K562 (cell line): ENCODE measurements around the gene PDCD10. TPM values are rescaled to one million over a fixed set of nuclear protein-coding genes. Genes with fewer than 3 reads are reported as not detected.

Experiments
- ATAC-seq: fragments of 200-7000 bp; cut with Tn5 transposase; 3 replicates; pipeline ENCODE4 v1.9.1; 2020; ENCODE audit warnings: moderate library complexity
- BruUV-seq: library from RNA; stranded (reverse); fragments of 400-500 nt; replicated peaks from 2 replicates; lab custom pipeline; 2021; lab: Mats Ljungman, UMichigan
- CTCF ChIA-PET: fragments of 300-600 bp; formaldehyde crosslinking; extraction: SDS; loops from one replicate; lab custom pipeline; 2021; ENCODE audit warnings: low intra/inter-chr PET ratio; lab: Yijun Ruan, JAX
- POLR2A ChIA-PET: fragments of 300-600, 350-650 bp; sonication (Branson Sonifier 250); formaldehyde crosslinking; extraction: SDS; loops from one replicate; lab custom pipeline; 2021; ENCODE audit warnings: antibody characterized with exemption, inconsistent platforms; lab: Yijun Ruan, JAX
- DNase-seq, 4 experiments: peaks; one replicate each; pipeline versions ENCODE4 v3.0.0 to v3.0.0-alpha.2; 2011 to 2018; ENCODE audit warnings: low spot score in 3 of 4, mixed read lengths in 3 of 4; ENCODE audit errors: extremely low read depth in 1 of 4
- FAIRE-seq: peaks from 2 replicates; lab custom pipeline; 2011; peaks lifted over from hg19 to GRCh38; lab: Jason Lieb, UNC
- H2AFZ ChIP-seq: 2 replicates; pipeline ENCODE4 v1.6.0; 2011; ENCODE audit warnings: low read depth, low read length, control low read depth, inconsistent platforms
- H3K27ac ChIP-seq: fragments of 200-600 bp; 3 replicates; pipeline ENCODE4 v1.8.0; 2011; ENCODE audit warnings: low read depth, mild to moderate bottlenecking, control low read depth, inconsistent platforms, low read length, moderate library complexity, mixed read lengths; ENCODE audit errors: extremely low read depth
- H3K27me3 ChIP-seq, 2 experiments: fragments of 300-600 bp in 1 of 2; 2 replicates in 1 of 2; 3 replicates in 1 of 2; pipeline versions ENCODE4 v1.6.0 to v1.8.0; 2011; ENCODE audit warnings: inconsistent platforms in 2 of 2, low read length in 2 of 2, mild to moderate bottlenecking in 1 of 2, mixed read lengths in 1 of 2, moderate library complexity in 1 of 2; ENCODE audit not compliant: control insufficient read depth in 2 of 2, insufficient read depth in 2 of 2
- H3K36me3 ChIP-seq: fragments of 300-600 bp; 3 replicates; pipeline ENCODE4 v1.8.0; 2011; ENCODE audit warnings: mild to moderate bottlenecking, low read length, inconsistent platforms; ENCODE audit not compliant: control insufficient read depth, insufficient read depth
- H3K4me1 ChIP-seq, 2 experiments: fragments of 200-600 bp in 1 of 2; replicated peaks in 1 of 2; 2 replicates in 1 of 2; 3 replicates in 1 of 2; pipeline versions ENCODE4 v1.5.1 to v1.8.0; 2011; ENCODE audit warnings: inconsistent platforms in 2 of 2, low read length in 2 of 2, mild to moderate bottlenecking in 1 of 2, mixed read lengths in 1 of 2, moderate library complexity in 1 of 2; ENCODE audit not compliant: control insufficient read depth in 2 of 2, insufficient read depth in 2 of 2
- H3K4me2 ChIP-seq: 2 replicates; pipeline ENCODE4 v1.6.1; 2011; ENCODE audit warnings: low read length, control low read depth, inconsistent platforms, mixed read lengths; ENCODE audit not compliant: insufficient read depth
- H3K4me3 ChIP-seq: fragments of 200-600 bp; sonication (generic), shearing (Covaris generic); 2 replicates; pipeline ENCODE4 v1.5.1; 2016; ENCODE audit warnings: control low read depth, inconsistent platforms
- H3K79me2 ChIP-seq: fragments of 200-600 bp; 3 replicates; pipeline ENCODE4 v1.8.0; 2011; ENCODE audit warnings: low read length, inconsistent platforms; ENCODE audit not compliant: control insufficient read depth, insufficient read depth
- H3K9ac ChIP-seq, 2 experiments: 2 replicates each; pipeline versions ENCODE4 v1.6.0 to v1.6.1; 2011; ENCODE audit warnings: low read depth in 2 of 2, low read length in 2 of 2, control low read depth in 1 of 2, inconsistent platforms in 1 of 2, mild to moderate bottlenecking in 1 of 2, mixed read lengths in 1 of 2; ENCODE audit not compliant: insufficient read depth in 1 of 2
- H3K9me1 ChIP-seq: one replicate; pipeline ENCODE4 v1.6.0; 2011; ENCODE audit warnings: inconsistent platforms, mild to moderate bottlenecking, low read length, moderate library complexity; ENCODE audit not compliant: control insufficient read depth, insufficient read depth
- H3K9me3 ChIP-seq: replicated peaks from 2 replicates; pipeline ENCODE4 v1.5.1; 2011; ENCODE audit warnings: low read depth, low read length, inconsistent platforms; ENCODE audit not compliant: control insufficient read depth, insufficient read depth
- H4K20me1 ChIP-seq: replicated peaks from 2 replicates; pipeline ENCODE4 v1.6.1; 2011; ENCODE audit warnings: low read length, inconsistent platforms, mixed read lengths; ENCODE audit not compliant: control insufficient read depth, insufficient read depth
- CHD2 ChIP-seq: IDR thresholded peaks from 2 replicates; pipeline ENCODE4 v1.6.1; 2011; ENCODE audit warnings: low read depth, low read length
- E4F1 ChIP-seq: fragments of 250-450 bp; sonication (Bioruptor Pico); IDR thresholded peaks from 2 replicates; pipeline ENCODE4 v1.5.0; 2021; ENCODE audit warnings: mild to moderate bottlenecking, borderline replicate concordance
- ELF4 ChIP-seq: fragments of 450-650 bp; formaldehyde crosslinking; IDR thresholded peaks from 2 replicates; pipeline ENCODE4 v1.4.0; 2022; ENCODE audit warnings: missing genetic modification characterization
- FOXJ3 ChIP-seq: sonication (generic); formaldehyde crosslinking; IDR thresholded peaks from 2 replicates; pipeline ENCODE4 v1.4.0; 2020; ENCODE audit warnings: mild to moderate bottlenecking, missing genetic modification reagents
- MLX ChIP-seq, 2 experiments: fragments of 450-650 bp in 1 of 2; sonication (generic) in 1 of 2; formaldehyde crosslinking; conservative IDR thresholded peaks; 2 replicates each; pipeline versions ENCODE4 v1.4.0 to v1.8.1; 2020 to 2022; ENCODE audit warnings: mild to moderate bottlenecking in 1 of 2, missing genetic modification reagents in 1 of 2
- NR3C1 ChIP-seq: sonication (generic); formaldehyde crosslinking; IDR thresholded peaks from 2 replicates; pipeline ENCODE4 v1.8.1; 2022; ENCODE audit warnings: missing genetic modification reagents
- PCBP1 ChIP-seq: fragments of 200-400 bp; formaldehyde crosslinking; IDR thresholded peaks from 2 replicates; pipeline ENCODE4 v1.6.1; 2018; ENCODE audit warnings: mild to moderate bottlenecking, low read depth, low read length; ENCODE audit not compliant: poor library complexity, severe bottlenecking
- RBBP5 ChIP-seq: fragments of 200-600 bp; sonication (generic); IDR thresholded peaks from 2 replicates; pipeline ENCODE4 v1.6.1; 2012; ENCODE audit warnings: borderline replicate concordance, mild to moderate bottlenecking, low read length, control low read depth, inconsistent platforms; ENCODE audit not compliant: insufficient read depth, poor library complexity, severe bottlenecking
- RBM22 ChIP-seq: fragments of 200-400 bp; formaldehyde crosslinking; IDR thresholded peaks from 2 replicates; pipeline ENCODE4 v1.6.1; 2018; ENCODE audit warnings: low read length, low read depth; ENCODE audit not compliant: poor library complexity, severe bottlenecking
- ZNF764 ChIP-seq: fragments of 250-450 bp; sonication (Bioruptor Pico); IDR thresholded peaks from 2 replicates; pipeline ENCODE4 v1.4.0; 2020; ENCODE audit warnings: low read depth, mild to moderate bottlenecking, moderate library complexity
- WGBS: fragments of 100-300 bp; shearing (Covaris generic); methylation state at CpG from one replicate; pipeline ENCODE4 v1.1.6; 2016; ENCODE audit warnings: low coverage, mixed read lengths; ENCODE audit not compliant: insufficient coverage; ENCODE audit errors: missing lambda C conversion rate; 5-methylcytosine and 5-hydroxymethylcytosine counted together
- in situ Hi-C: fragments of 300-500 bp; cut with MboI; formaldehyde crosslinking; loops from 4 replicates; pipeline ENCODE4 v1.15.0; 2018; ENCODE audit warnings: inconsistent platforms, mixed read lengths
- intact Hi-C: fragments of 100-400 bp; cut with micrococcal nuclease; formaldehyde crosslinking; loops from 2 replicates; pipeline ENCODE4 v1.14.2; 2022
- polyA plus RNA-seq, 8 experiments: library from polyadenylated mRNA; depleted of rRNA in 4 of 8; stranded (reverse) in 5 of 8; unstranded in 3 of 8; fragments of >200 nt; fragmentation: Nextera tagmentation in 2 of 8; fragmentation: Illumina TruSeq in 1 of 8; extraction: Ambion mirVana in 2 of 8; extraction: Trizol in 1 of 8; gene quantifications; 2 replicates each; pipeline versions ENCODE4 v1.2.1 to v1.2.3, GENCODE V29; 2011 to 2014; ENCODE audit warnings: inconsistent platforms in 1 of 8, missing spikeins in 1 of 8
- total RNA-seq, 7 experiments: library from RNA; depleted of rRNA in 6 of 7; stranded (reverse); fragments of >200 nt in 6 of 7; fragmentation: Illumina TruSeq in 2 of 7; extraction: Trizol in 2 of 7; gene quantifications; 2 replicates each; pipeline versions ENCODE4 v1.2.1 to v1.2.3, GENCODE V29; 2011 to 2021; ENCODE audit warnings: low replicate concordance in 1 of 7
- TF ChIP-seq, protein P1 (sequence below): IDR thresholded peaks from 3 replicates; pipeline ENCODE4 v1.6.1; 2011; ENCODE audit warnings: borderline replicate concordance, mild to moderate bottlenecking, moderate library complexity; ENCODE audit not compliant: insufficient read length; ENCODE audit errors: extremely low read depth
- TF ChIP-seq, protein P2 (sequence below): IDR thresholded peaks from 3 replicates; pipeline ENCODE4 v1.6.1; 2011; ENCODE audit warnings: borderline replicate concordance, mild to moderate bottlenecking; ENCODE audit not compliant: insufficient read length, insufficient read depth
- TF ChIP-seq, protein P3 (sequence below): fragments of 450-650 bp; formaldehyde crosslinking; IDR thresholded peaks from 2 replicates; pipeline ENCODE4 v1.4.0; 2020; ENCODE audit warnings: mild to moderate bottlenecking, moderate library complexity

PDCD10 gene
- total and polyA plus RNA-seq, 9 of the 15 experiments (the other 6 are each of a cell fraction or from before 2014, with no cell fraction given) = 121 to 476 (median 232) TPM

GRCh38 chr3:167777356-167777755 is 42.7 kb upstream of the PDCD10 start:
- ChIA-PET POLR2A (no interaction called here), CTCF (no interaction called here)
- no peak overlapping the region for H3K4me2 ChIP-seq
- H4K20me1 ChIP-seq = no peaks in the 10 kb centered on the region
- 0% methylated on average over 1 of the region's 1 CpG for WGBS
- in situ Hi-C loops (no loop called here), intact Hi-C loops (no loop called here)
- no peak overlapping the region for H3K9ac ChIP-seq
- ATAC-seq (no peak), DNase-seq (no peak), FAIRE-seq (no peak)
- H3K4me1 ChIP-seq = no peaks in the 10 kb centered on the region
- H3K79me2 ChIP-seq = no peaks in the 10 kb centered on the region
- H3K9me3 ChIP-seq = no peaks in the 10 kb centered on the region
- H3K36me3 ChIP-seq = no peaks in the 10 kb centered on the region
- no peaks in the 10 kb centered on the region for H3K9me1 ChIP-seq
- H3K27ac ChIP-seq = no peak overlapping the region
- no TSS peak for BruUV-seq
- no peak overlapping the region for H2AFZ ChIP-seq
- H3K27me3 ChIP-seq = no peaks in the 10 kb centered on the region
- no peak overlapping the region for H3K4me3 ChIP-seq
- TF ChIP-seq NR3C1 (no peak), PCBP1 (no peak), RBBP5 (no peak), ZNF764 (CRISPR knock-in tag) (no peak), E4F1 (CRISPR knock-in tag) (no peak), ELF4 (no peak), MLX (CRISPR knock-in tag; conservative IDR thresholded peaks at IDR 0.05) (no peak), CHD2 (no peak), FOXJ3 (no peak), RBM22 (no peak)
- TF ChIP-seq, protein P1, sequence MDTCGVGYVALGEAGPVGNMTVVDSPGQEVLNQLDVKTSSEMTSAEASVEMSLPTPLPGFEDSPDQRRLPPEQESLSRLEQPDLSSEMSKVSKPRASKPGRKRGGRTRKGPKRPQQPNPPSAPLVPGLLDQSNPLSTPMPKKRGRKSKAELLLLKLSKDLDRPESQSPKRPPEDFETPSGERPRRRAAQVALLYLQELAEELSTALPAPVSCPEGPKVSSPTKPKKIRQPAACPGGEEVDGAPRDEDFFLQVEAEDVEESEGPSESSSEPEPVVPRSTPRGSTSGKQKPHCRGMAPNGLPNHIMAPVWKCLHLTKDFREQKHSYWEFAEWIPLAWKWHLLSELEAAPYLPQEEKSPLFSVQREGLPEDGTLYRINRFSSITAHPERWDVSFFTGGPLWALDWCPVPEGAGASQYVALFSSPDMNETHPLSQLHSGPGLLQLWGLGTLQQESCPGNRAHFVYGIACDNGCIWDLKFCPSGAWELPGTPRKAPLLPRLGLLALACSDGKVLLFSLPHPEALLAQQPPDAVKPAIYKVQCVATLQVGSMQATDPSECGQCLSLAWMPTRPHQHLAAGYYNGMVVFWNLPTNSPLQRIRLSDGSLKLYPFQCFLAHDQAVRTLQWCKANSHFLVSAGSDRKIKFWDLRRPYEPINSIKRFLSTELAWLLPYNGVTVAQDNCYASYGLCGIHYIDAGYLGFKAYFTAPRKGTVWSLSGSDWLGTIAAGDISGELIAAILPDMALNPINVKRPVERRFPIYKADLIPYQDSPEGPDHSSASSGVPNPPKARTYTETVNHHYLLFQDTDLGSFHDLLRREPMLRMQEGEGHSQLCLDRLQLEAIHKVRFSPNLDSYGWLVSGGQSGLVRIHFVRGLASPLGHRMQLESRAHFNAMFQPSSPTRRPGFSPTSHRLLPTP = no peak
- TF ChIP-seq, protein P2, sequence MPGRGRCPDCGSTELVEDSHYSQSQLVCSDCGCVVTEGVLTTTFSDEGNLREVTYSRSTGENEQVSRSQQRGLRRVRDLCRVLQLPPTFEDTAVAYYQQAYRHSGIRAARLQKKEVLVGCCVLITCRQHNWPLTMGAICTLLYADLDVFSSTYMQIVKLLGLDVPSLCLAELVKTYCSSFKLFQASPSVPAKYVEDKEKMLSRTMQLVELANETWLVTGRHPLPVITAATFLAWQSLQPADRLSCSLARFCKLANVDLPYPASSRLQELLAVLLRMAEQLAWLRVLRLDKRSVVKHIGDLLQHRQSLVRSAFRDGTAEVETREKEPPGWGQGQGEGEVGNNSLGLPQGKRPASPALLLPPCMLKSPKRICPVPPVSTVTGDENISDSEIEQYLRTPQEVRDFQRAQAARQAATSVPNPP = no peak
- TF ChIP-seq, protein P3, sequence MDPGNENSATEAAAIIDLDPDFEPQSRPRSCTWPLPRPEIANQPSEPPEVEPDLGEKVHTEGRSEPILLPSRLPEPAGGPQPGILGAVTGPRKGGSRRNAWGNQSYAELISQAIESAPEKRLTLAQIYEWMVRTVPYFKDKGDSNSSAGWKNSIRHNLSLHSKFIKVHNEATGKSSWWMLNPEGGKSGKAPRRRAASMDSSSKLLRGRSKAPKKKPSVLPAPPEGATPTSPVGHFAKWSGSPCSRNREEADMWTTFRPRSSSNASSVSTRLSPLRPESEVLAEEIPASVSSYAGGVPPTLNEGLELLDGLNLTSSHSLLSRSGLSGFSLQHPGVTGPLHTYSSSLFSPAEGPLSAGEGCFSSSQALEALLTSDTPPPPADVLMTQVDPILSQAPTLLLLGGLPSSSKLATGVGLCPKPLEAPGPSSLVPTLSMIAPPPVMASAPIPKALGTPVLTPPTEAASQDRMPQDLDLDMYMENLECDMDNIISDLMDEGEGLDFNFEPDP (CRISPR knock-in tag) = no peak
